HCT116 (cell line): ENCODE measurements around the gene ATP8B3. TPM values are rescaled to one million over a fixed set of nuclear protein-coding genes. Genes with fewer than 3 reads are reported as not detected.
A peak's percentile ranks its signal among the peaks of the same experiment; 100 is the strongest.

Source experiments
- ATAC-seq: fragments of 200-7000 bp; cut with Tn5 transposase; 2 replicates; pipeline ENCODE4 v1.9.1; 2020; ENCODE audit warnings: mild to moderate bottlenecking, moderate library complexity
- BruUV-seq: library from RNA; stranded (reverse); fragments of 400-500 nt; replicated peaks from 2 replicates; lab custom pipeline; 2021; lab: Mats Ljungman, UMichigan
- CTCF ChIA-PET: fragments of 300-600 bp; sonication (Branson Sonifier 250); formaldehyde crosslinking; loops from one replicate; lab custom pipeline; 2021; ENCODE audit warnings: antibody characterized with exemption; lab: Charles Lee
- POLR2A ChIA-PET: fragments of 300-600, 350-600 bp; sonication (Branson Sonifier 250); formaldehyde crosslinking; loops from one replicate; lab custom pipeline; 2021; ENCODE audit warnings: antibody characterized with exemption; lab: Charles Lee
- RAD21 ChIA-PET, 2 experiments: fragments of 300-600 bp; sonication (Branson Sonifier 250); formaldehyde crosslinking; loops; one replicate each; lab custom pipeline; 2023; ENCODE audit warnings: low total read pairs in 2 of 2; ENCODE audit not compliant: uncharacterized antibody in 2 of 2, unreplicated experiment in 2 of 2, low non-redundant PET in 1 of 2; lab: Charles Lee
- DNase-seq: peaks from one replicate; pipeline ENCODE4 v3.0.0-alpha.2; 2010; ENCODE audit warnings: low read depth, low spot score
- H2AFZ ChIP-seq: fragments of 200-600 bp; shearing (Covaris generic), sonication (generic); 2 replicates; pipeline ENCODE4 v1.6.1; 2017; ENCODE audit warnings: low read depth, mixed run types, mixed read lengths, antibody characterized with exemption, low read length; ENCODE audit not compliant: poor library complexity, severe bottlenecking
- H3K27ac ChIP-seq: 2 replicates; pipeline ENCODE4 v1.5.1; 2012; ENCODE audit warnings: low read depth, low read length
- H3K27me3 ChIP-seq: fragments of 200-600 bp; sonication (generic); 2 replicates; pipeline ENCODE4 v1.6.1; 2016; ENCODE audit warnings: mixed run types, low read length, mixed read lengths; ENCODE audit not compliant: insufficient read depth
- H3K36me3 ChIP-seq, 2 experiments: fragments of 200-500 bp in 1 of 2; fragments of 200-600 bp in 1 of 2; sonication (Bioruptor generic) in 1 of 2; sonication (generic) in 1 of 2; 2 replicates each; pipeline versions ENCODE4 v1.5.1 to v1.6.1; 2014 to 2016; ENCODE audit warnings: low read length in 2 of 2, inconsistent platforms in 1 of 2, mixed read lengths in 1 of 2, mixed run types in 1 of 2; ENCODE audit not compliant: insufficient read depth in 2 of 2, control insufficient read depth in 1 of 2
- H3K4me1 ChIP-seq, 2 experiments: fragments of 200-600 bp in 1 of 2; sonication (generic) in 1 of 2; 2 replicates each; pipeline versions ENCODE4 v1.5.1 to v1.6.1; 2012 to 2017; ENCODE audit warnings: low read length in 2 of 2, inconsistent platforms in 1 of 2, mild to moderate bottlenecking in 1 of 2, mixed read lengths in 1 of 2, mixed run types in 1 of 2, moderate library complexity in 1 of 2; ENCODE audit not compliant: insufficient read depth in 2 of 2, control insufficient read depth in 1 of 2
- H3K4me2 ChIP-seq: fragments of 200-600 bp; sonication (generic); 2 replicates; pipeline ENCODE4 v1.6.1; 2017; ENCODE audit warnings: mixed run types, low read length, mixed read lengths
- H3K4me3 ChIP-seq, 2 experiments: fragments of 200-600 bp in 1 of 2; sonication (generic) in 1 of 2; replicated peaks in 1 of 2; 2 replicates each; pipeline ENCODE4 v1.5.1; 2011 to 2016; ENCODE audit warnings: low read length in 2 of 2, control low read depth in 1 of 2, low read depth in 1 of 2, mild to moderate bottlenecking in 1 of 2, mixed read lengths in 1 of 2, mixed run types in 1 of 2
- H3K79me2 ChIP-seq: fragments of 200-600 bp; sonication (generic); 2 replicates; pipeline ENCODE4 v1.6.1; 2017; ENCODE audit warnings: mild to moderate bottlenecking, mixed run types, low read length, moderate library complexity, mixed read lengths; ENCODE audit not compliant: insufficient read depth
- H3K9ac ChIP-seq: fragments of 200-600 bp; sonication (generic); 2 replicates; pipeline ENCODE4 v1.6.1; 2016; ENCODE audit warnings: low read length, mixed read lengths
- H3K9me2 ChIP-seq: fragments of 200-600 bp; sonication (generic), shearing (Covaris generic); 2 replicates; pipeline ENCODE4 v1.6.1; 2017; ENCODE audit warnings: mixed run types, mild to moderate bottlenecking, moderate library complexity; ENCODE audit not compliant: insufficient read depth
- H3K9me3 ChIP-seq, 2 experiments: fragments of 200-500 bp in 1 of 2; fragments of 200-600 bp in 1 of 2; sonication (Bioruptor generic) in 1 of 2; sonication (generic) in 1 of 2; 2 replicates each; pipeline ENCODE4 v1.6.1; 2014 to 2017; ENCODE audit warnings: low read length in 2 of 2, mixed read lengths in 2 of 2, inconsistent platforms in 1 of 2, low read depth in 1 of 2, mild to moderate bottlenecking in 1 of 2, mixed run types in 1 of 2, moderate library complexity in 1 of 2; ENCODE audit not compliant: control insufficient read depth in 1 of 2, insufficient read depth in 1 of 2
- H4K20me1 ChIP-seq: fragments of 200-600 bp; sonication (generic), shearing (Covaris generic); 2 replicates; pipeline ENCODE4 v1.6.1; 2017; ENCODE audit warnings: mixed run types, mild to moderate bottlenecking, moderate library complexity; ENCODE audit not compliant: insufficient read depth
- CBX3 ChIP-seq: IDR thresholded peaks from 2 replicates; pipeline ENCODE4 v1.6.1; 2012; ENCODE audit warnings: low read depth
- CEBPB ChIP-seq: IDR thresholded peaks from 2 replicates; pipeline ENCODE4 v1.6.1; 2012; ENCODE audit warnings: low read depth
- EGR1 ChIP-seq: IDR thresholded peaks from 2 replicates; pipeline ENCODE4 v1.6.1; 2012; ENCODE audit warnings: low read depth
- FOSL1 ChIP-seq: IDR thresholded peaks from 2 replicates; pipeline ENCODE4 v1.6.1; 2012; ENCODE audit warnings: low read depth
- JUND ChIP-seq: IDR thresholded peaks from 2 replicates; pipeline ENCODE4 v1.6.1; 2012
- SIN3A ChIP-seq: IDR thresholded peaks from 2 replicates; pipeline ENCODE4 v1.6.1; 2012; ENCODE audit warnings: low read depth
- SP1 ChIP-seq: IDR thresholded peaks from 2 replicates; pipeline ENCODE4 v1.6.1; 2012; ENCODE audit warnings: low read depth
- SRF ChIP-seq: IDR thresholded peaks from 2 replicates; pipeline ENCODE4 v1.6.1; 2012; ENCODE audit warnings: low read depth
- YY1 ChIP-seq: IDR thresholded peaks from 2 replicates; pipeline ENCODE4 v1.6.1; 2011; ENCODE audit warnings: low read length, low read depth, moderate library complexity, mild to moderate bottlenecking; ENCODE audit not compliant: insufficient replicate concordance; ENCODE audit errors: extremely low read depth
- ZFX ChIP-seq: fragments of 450-650 bp; IDR thresholded peaks from 2 replicates; pipeline ENCODE4 v1.6.1; 2017
- ZNF274 ChIP-seq: fragments of 200-500 bp; sonication (Bioruptor generic); IDR thresholded peaks from 2 replicates; pipeline ENCODE4 v1.6.1; 2014; ENCODE audit warnings: mild to moderate bottlenecking, low read depth, low read length, inconsistent platforms
- intact Hi-C: fragments of 100-400 bp; cut with micrococcal nuclease; formaldehyde crosslinking; loops from 2 replicates; pipeline ENCODE4 v1.10.0; 2022
- total RNA-seq: library from RNA; stranded (reverse); gene quantifications from one replicate; pipeline ENCODE4 v1.2.1, GENCODE V29; 2021; ENCODE audit not compliant: unreplicated experiment
- TF ChIP-seq, protein P1 (sequence below): IDR thresholded peaks from 2 replicates; pipeline ENCODE4 v1.6.1; 2012

ATP8B3 gene
- total RNA-seq, 1 experiment from 2014 or later = 17.0 TPM

DNA sequence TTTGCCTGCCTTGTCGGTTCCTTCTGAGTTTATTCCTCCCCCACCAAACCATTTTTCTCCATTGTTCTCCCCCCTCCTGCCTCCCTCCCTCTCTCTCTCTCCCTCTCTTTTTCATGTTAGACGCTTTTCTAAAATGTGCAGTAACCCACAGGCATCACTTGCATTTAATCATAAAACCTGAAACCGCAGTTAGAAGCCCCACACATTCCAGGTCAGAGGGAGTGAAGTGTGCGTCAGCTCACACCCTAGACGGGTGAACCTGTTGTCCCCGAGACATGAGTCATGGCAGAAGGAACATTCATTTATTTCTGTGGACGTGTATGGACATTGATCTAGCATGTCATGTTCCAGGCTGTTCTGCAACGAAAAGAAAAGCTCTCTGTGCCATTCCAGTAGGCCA, 38.9 kb downstream of the ATP8B3 start:
- RAD21 ChIA-PET = no interaction called here
- no TSS peak for BruUV-seq
- H3K36me3 ChIP-seq = 0 out of 4 replicates have a peak, but pooled peaks cover 0 to 7% of the 10 kb centered on the region in 2 experiments
- H3K9me3 ChIP-seq = peaks cover 4 to 13% of the 10 kb centered on the region in 2 experiments; a peak in 3 of 4 replicates
- peak overlapping the region in 1 of 2 experiments; percentile 15; a peak in 2 of 4 replicates for H3K4me3 ChIP-seq
- peak overlapping the region; percentile 13; the same call in 1 of the 2 replicates for H3K9ac ChIP-seq
- DNase-seq (peak; percentile 83), ATAC-seq (peak; percentile 78)
- intact Hi-C loops = no loop called here
- TF ChIP-seq, protein P1, sequence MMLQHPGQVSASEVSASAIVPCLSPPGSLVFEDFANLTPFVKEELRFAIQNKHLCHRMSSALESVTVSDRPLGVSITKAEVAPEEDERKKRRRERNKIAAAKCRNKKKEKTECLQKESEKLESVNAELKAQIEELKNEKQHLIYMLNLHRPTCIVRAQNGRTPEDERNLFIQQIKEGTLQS = no peak
- peak; percentile 80 for TF ChIP-seq FOSL1
- TF ChIP-seq CBX3 = peak; percentile 61; the same call in 1 of the 2 replicates
- TF ChIP-seq ZNF274 = no peak
- no peak for TF ChIP-seq ZFX
- no peak for TF ChIP-seq YY1
- TF ChIP-seq CEBPB = no peak
- 0 out of 2 replicates have a peak, but pooled peaks have one; percentile 23 for TF ChIP-seq SRF
- TF ChIP-seq JUND = peak; percentile 80
- TF ChIP-seq SIN3A = peak; percentile 23; the same call in 1 of the 2 replicates
- 0 out of 2 replicates have a peak, but pooled peaks have one; percentile 55 for TF ChIP-seq SP1
- TF ChIP-seq EGR1 = no peak
- H3K4me2 ChIP-seq = peak overlapping the region; percentile 57
- peaks cover 18% of the 10 kb centered on the region; the same call in 1 of the 2 replicates for H3K79me2 ChIP-seq
- CTCF ChIA-PET = interaction anchor here (1.7 kb wide), 1 partner anchor 9 kb away, joined by 4 read pairs; no protein-coding TSS in a partner anchor
- POLR2A ChIA-PET = interaction anchor here (0.8 kb wide), 1 partner anchor 27 kb away, joined by 3 read pairs; no protein-coding TSS in a partner anchor
- H4K20me1 ChIP-seq = no peaks in the 10 kb centered on the region
- no peaks in the 10 kb centered on the region for H3K27me3 ChIP-seq
- H3K27ac ChIP-seq = peak overlapping the region; percentile 61; the same call in 1 of the 2 replicates
- H2AFZ ChIP-seq = no peak overlapping the region
- peaks cover 18 to 55% of the 10 kb centered on the region in 2 experiments for H3K4me1 ChIP-seq
- no peaks in the 10 kb centered on the region for H3K9me2 ChIP-seq
